ENCODE results near the gene PRKG1.

PRKG1 gene

GRCh38 chr10:51311228-51311627 is 236.9 kb downstream of the PRKG1 start:
- H3K4me3 ChIP-seq (ENCODE audit: low read depth, low read length): no peak overlapping the region
- TF ChIP-seq, protein P1, sequence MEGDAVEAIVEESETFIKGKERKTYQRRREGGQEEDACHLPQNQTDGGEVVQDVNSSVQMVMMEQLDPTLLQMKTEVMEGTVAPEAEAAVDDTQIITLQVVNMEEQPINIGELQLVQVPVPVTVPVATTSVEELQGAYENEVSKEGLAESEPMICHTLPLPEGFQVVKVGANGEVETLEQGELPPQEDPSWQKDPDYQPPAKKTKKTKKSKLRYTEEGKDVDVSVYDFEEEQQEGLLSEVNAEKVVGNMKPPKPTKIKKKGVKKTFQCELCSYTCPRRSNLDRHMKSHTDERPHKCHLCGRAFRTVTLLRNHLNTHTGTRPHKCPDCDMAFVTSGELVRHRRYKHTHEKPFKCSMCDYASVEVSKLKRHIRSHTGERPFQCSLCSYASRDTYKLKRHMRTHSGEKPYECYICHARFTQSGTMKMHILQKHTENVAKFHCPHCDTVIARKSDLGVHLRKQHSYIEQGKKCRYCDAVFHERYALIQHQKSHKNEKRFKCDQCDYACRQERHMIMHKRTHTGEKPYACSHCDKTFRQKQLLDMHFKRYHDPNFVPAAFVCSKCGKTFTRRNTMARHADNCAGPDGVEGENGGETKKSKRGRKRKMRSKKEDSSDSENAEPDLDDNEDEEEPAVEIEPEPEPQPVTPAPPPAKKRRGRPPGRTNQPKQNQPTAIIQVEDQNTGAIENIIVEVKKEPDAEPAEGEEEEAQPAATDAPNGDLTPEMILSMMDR (IDR thresholded peaks at IDR 0.05; ENCODE audit: low read depth, low read length): no peak

DNA sequence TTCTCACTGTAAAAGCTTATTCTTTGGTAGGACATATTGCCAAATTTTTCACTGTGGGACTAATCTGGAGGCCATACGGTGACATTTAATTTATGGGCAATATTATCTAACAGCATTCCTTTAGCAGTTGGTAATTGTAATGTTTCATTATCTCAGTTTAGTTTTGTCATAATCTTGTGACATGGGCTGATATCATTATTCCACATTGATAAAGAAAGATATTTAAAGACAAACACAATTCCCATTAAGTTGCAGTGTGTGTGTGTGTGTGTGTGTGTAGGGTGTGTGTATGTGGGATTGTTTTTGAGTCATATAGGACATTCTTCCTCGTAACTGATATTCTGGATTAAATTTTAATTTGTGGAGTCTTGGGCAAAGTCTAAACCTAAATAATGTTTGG is 238.5 kb downstream of the PRKG1 start:
- TF ChIP-seq, protein P1 (IDR thresholded peaks at IDR 0.05; ENCODE audit: low read depth, low read length): no peak
- H3K4me3 ChIP-seq (ENCODE audit: low read depth, low read length): no peak overlapping the region

DNA sequence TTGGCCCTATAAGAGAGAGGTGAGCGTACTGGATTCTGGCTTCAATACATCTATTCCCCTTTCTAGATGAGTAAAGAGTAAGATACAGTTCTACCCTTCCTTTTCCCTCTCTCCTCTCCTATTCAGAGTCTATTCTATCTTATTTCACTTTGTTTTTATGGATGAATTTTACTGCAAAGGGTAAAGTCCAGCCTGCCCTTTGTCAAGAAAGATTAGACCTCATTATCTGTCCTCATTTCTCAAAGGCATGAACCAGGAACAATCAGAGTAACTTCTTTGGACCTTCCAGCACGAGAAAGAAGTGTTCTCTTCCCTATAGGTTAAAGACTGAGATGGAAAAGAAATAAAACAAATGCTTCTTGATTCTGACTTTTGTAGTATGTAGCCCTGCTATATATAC is 239.0 kb downstream of the PRKG1 start:
- TF ChIP-seq, protein P1 (IDR thresholded peaks at IDR 0.05; ENCODE audit: low read depth, low read length): no peak
- H3K4me3 ChIP-seq (ENCODE audit: low read depth, low read length): no peak overlapping the region

- TF ChIP-seq, protein P1 (IDR thresholded peaks at IDR 0.05; ENCODE audit: low read depth, low read length): no peak
- no peak overlapping the region for H3K4me3 ChIP-seq (ENCODE audit: low read depth, low read length)
Observed at GRCh38 chr10:51313773-51314478, 239.6 kb downstream of the PRKG1 start.

- H3K4me3 ChIP-seq (ENCODE audit: low read depth, low read length): no peak overlapping the region
- TF ChIP-seq, protein P1 (IDR thresholded peaks at IDR 0.05; ENCODE audit: low read depth, low read length): no peak
Observed at GRCh38 chr10:51314481-51314880, 240.2 kb downstream of the PRKG1 start.

DNA sequence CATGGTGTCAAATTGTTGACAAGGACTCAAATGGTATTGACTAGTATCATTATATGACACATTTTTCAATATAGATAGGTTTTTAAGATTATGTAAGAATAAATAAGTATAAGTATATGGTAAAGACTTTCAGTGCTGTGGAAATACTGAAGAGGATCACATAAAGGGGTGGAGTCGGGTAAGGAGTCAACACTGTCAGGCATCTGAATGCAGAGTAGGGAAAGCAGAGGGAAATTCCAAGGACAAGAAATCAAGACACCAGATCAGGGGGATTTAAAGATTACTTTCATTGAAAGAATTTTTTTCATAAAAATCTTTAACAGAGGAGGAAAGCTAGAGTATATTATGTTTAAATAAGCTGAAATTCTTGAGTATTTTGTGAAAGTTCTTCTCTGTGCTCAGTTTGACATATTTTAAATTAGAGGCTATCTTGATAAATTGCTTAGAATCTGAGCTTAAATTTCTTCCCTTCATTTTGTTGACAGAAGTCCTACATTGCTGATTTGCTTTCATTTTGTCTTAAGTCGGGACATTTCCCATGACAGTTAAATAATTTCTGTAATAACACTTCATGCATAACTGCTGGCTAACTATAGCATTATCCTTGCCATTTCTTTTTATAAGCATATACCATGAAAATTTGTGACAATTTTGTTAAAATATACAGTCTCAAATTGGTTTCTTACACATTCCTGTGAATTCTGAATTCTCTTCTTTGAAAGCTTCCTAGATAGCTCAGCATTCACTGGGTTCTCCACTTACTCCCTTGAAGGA is 244.3 kb downstream of the PRKG1 start:
- TF ChIP-seq, protein P1 (IDR thresholded peaks at IDR 0.05; ENCODE audit: low read depth, low read length): no peak
- no peak overlapping the region for H3K4me3 ChIP-seq (ENCODE audit: low read depth, low read length)

DNA sequence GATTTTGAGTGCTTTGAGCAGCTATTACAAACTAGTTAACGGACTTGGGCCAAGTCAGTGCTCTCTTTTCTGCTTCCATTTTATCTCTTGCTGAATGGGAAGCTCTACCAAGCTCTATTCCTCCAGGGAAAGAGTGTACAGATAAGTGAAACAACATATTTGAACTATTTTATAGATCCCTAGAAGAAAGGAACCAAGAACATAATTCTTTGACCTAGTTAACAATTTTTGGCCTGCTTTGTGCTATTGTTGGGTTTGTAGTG is 244.8 kb downstream of the PRKG1 start:
- no peak overlapping the region for H3K4me3 ChIP-seq (ENCODE audit: low read depth, low read length)
- TF ChIP-seq, protein P1 (IDR thresholded peaks at IDR 0.05; ENCODE audit: low read depth, low read length): no peak
